Activated CD8-positive, alpha-beta memory T cell treated with anti-CD3 and anti-CD28 coated beads for 36 hours (primary cell): Measurements from ENCODE around the gene FICD. TPM values are rescaled to one million over a fixed set of nuclear protein-coding genes. Genes with fewer than 3 reads are reported as not detected.

Experiments
- total RNA-seq, 2 experiments: library from RNA; stranded (reverse); gene quantifications; one replicate each; pipeline ENCODE4 v1.2.3, GENCODE V29; 2021

FICD gene
- total RNA-seq, 2 experiments from 2014 or later, result 4.1 to 4.5 TPM

Other genes with a start within 250 kb of the FICD start
- gene CMKLR1, start 176.0 kb upstream of the FICD start, total RNA-seq, result not detected
- gene SART3, start 45.9 kb downstream of the FICD start, total RNA-seq, result 10 to 100 TPM; 88.1 to 89.0 TPM
- gene ISCU, start 47.3 kb downstream of the FICD start, total RNA-seq, result 10 to 100 TPM; 91.4 to 92.1 TPM
- gene TMEM119, start 82.8 kb downstream of the FICD start, total RNA-seq, result not detected
- 10 to 100 TPM; 26.8 to 28.8 TPM for gene SELPLG, start 118.6 kb downstream of the FICD start, total RNA-seq
- 10 to 100 TPM; 71.0 to 78.7 TPM for gene CORO1C, start 216.2 kb downstream of the FICD start, total RNA-seq